ENCODE data around the gene FOLR3. TPM values are rescaled to one million over a fixed set of nuclear protein-coding genes. Genes with fewer than 3 reads are reported as not detected.
"Not testable (repeated sequence)": the region's sequence is repeated elsewhere in the genome, so short reads cannot be mapped to it uniquely, and the experiment has no call there.

Gene FOLR3
- total RNA-seq (ENCODE audit: unreplicated experiment), result not detected
- long read RNA-seq, result 0 reads

DNA sequence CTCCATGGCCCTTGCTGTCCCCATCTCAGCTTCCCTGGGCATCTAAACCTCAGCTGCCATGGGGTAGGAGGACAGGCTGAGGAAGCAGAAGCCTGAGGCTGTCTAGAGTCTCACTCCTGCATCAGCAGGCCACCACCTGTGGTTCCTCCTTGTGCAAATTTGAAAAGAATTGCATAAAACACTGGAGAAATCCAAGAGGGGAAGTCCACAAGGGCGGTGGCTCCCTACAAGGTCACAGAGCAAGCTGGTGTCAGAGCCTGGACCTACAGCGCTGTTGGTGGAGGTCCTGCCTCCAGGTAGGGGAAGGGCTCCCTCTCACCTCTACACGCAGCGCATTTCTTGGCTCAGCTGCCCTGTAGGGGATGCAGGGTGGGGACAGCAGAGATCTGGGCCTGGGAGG is at the start of gene FOLR3:
TSS of gene FOLR3 (plus strand) at position 253 of the 400 bp plus-strand sequence. CDS start 228 bp downstream, outside the sequence.
- H3K27ac Mint-ChIP-seq (ENCODE audit: unreplicated experiment); H3K4me1 Mint-ChIP-seq (ENCODE audit: unreplicated experiment); DNase-seq (ENCODE audit: low spot score); H3K27me3 Mint-ChIP-seq (ENCODE audit: unreplicated experiment); H3K9me3 Mint-ChIP-seq (ENCODE audit: unreplicated experiment); H3K36me3 Mint-ChIP-seq (ENCODE audit: low read depth, unreplicated experiment); H3K4me3 Mint-ChIP-seq (ENCODE audit: unreplicated experiment): not testable (repeated sequence)

- Mint-ChIP-seq H3K27me3 (ENCODE audit: unreplicated experiment) (peaks cover 2% of the 10 kb centered on the region), H3K4me1 (ENCODE audit: unreplicated experiment) (peaks cover 19% of the 10 kb centered on the region), H3K36me3 (ENCODE audit: low read depth, unreplicated experiment) (no peaks in the 10 kb centered on the region), H3K4me3 (ENCODE audit: unreplicated experiment) (no peak overlapping the region), H3K9me3 (ENCODE audit: unreplicated experiment) (no peaks in the 10 kb centered on the region), H3K27ac (ENCODE audit: unreplicated experiment) (peak overlapping the region; percentile 6)
- DNase-seq (ENCODE audit: low spot score), result no peak
- no peak for TF ChIP-seq CTCF (IDR thresholded peaks at IDR 0.05; ENCODE audit: unreplicated experiment)
Measured at GRCh38 chr11:72088076-72088808, 47.3 kb upstream of the FOLR3 start.

DNA sequence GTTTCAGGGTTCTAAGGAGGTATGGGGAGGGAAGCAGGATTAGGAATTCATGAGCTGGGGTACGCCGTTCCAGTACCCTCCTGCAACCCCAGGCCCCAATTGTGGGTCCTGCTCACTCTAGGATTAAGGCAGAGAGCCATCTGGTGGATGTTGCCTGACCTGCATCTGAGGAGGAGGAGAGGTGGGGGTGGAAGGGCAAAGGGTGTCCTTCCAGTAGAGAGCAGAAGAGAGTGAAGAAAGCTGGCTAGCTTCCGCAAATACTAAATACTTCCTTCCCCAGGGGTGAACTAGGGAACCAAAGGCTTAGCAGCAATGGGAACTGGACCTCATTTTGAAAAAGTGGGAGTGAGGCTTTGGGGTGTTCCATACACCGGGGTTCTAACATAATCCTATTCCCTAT is 44.2 kb upstream of the FOLR3 start:
- peak; percentile 44 for TF ChIP-seq CTCF (IDR thresholded peaks at IDR 0.05; ENCODE audit: unreplicated experiment)
- Mint-ChIP-seq H3K27me3 (ENCODE audit: unreplicated experiment) (peaks cover 2% of the 10 kb centered on the region), H3K4me3 (ENCODE audit: unreplicated experiment) (no peak overlapping the region), H3K27ac (ENCODE audit: unreplicated experiment) (peak overlapping the region; percentile 30), H3K9me3 (ENCODE audit: unreplicated experiment) (no peaks in the 10 kb centered on the region), H3K36me3 (ENCODE audit: low read depth, unreplicated experiment) (no peaks in the 10 kb centered on the region), H3K4me1 (ENCODE audit: unreplicated experiment) (peaks cover 19% of the 10 kb centered on the region)
- peak; percentile 84 for DNase-seq (ENCODE audit: low spot score)

DNA sequence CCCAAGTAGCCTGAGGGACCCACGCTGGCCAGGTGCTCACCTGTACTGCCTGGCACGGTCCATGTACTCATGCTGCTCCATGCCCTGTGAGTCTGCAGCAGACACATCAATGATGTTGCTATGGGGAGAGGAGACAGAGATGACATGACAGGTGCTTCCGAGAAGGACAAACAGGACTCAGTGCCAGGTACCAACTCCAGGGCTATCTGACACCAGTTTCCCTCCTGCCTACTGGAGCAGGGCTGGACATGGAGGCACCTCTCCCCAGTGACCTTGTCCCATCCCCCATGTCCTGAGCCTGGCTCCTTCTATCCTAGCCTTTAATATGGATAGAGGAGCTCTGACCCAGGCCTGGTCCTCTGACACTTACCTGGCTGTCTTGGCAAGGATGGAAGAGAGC is 36.8 kb upstream of the FOLR3 start:
- DNase-seq (ENCODE audit: low spot score), result no peak
- no peak for TF ChIP-seq CTCF (IDR thresholded peaks at IDR 0.05; ENCODE audit: unreplicated experiment)
- H3K4me3 Mint-ChIP-seq (ENCODE audit: unreplicated experiment), result no peak overlapping the region
- H3K27me3 Mint-ChIP-seq (ENCODE audit: unreplicated experiment), result peaks cover 17% of the 10 kb centered on the region
- H3K36me3 Mint-ChIP-seq (ENCODE audit: low read depth, unreplicated experiment), result peaks cover 31% of the 10 kb centered on the region
- H3K4me1 Mint-ChIP-seq (ENCODE audit: unreplicated experiment), result peaks cover 39% of the 10 kb centered on the region
- H3K27ac Mint-ChIP-seq (ENCODE audit: unreplicated experiment), result no peak overlapping the region
- no peaks in the 10 kb centered on the region for H3K9me3 Mint-ChIP-seq (ENCODE audit: unreplicated experiment)

- peaks cover 22% of the 10 kb centered on the region for H3K27me3 Mint-ChIP-seq (ENCODE audit: unreplicated experiment)
Measured at GRCh38 chr11:72100009-72100408, 35.5 kb upstream of the FOLR3 start.

More at GRCh38 chr11:72100009-72100408, 35.5 kb upstream of the FOLR3 start:
- Mint-ChIP-seq H3K36me3 (ENCODE audit: low read depth, unreplicated experiment) (peaks cover 34% of the 10 kb centered on the region), H3K4me3 (ENCODE audit: unreplicated experiment) (peak overlapping the region; percentile 59), H3K4me1 (ENCODE audit: unreplicated experiment) (peaks cover 44% of the 10 kb centered on the region), H3K9me3 (ENCODE audit: unreplicated experiment) (no peaks in the 10 kb centered on the region), H3K27ac (ENCODE audit: unreplicated experiment) (peak overlapping the region; percentile 53)
- TF ChIP-seq CTCF (IDR thresholded peaks at IDR 0.05; ENCODE audit: unreplicated experiment), result no peak
- DNase-seq (ENCODE audit: low spot score), result no peak
